OCI-LY1 (cell line): Measurements from ENCODE around the gene PURA.

ENCODE experiments used
- H2AFZ ChIP-seq: fragments of 200-600 bp; sonication (generic), shearing (Covaris generic); 2 replicates; pipeline ENCODE4 v1.6.0; 2014; ENCODE audit warnings: antibody characterized with exemption, mild to moderate bottlenecking, low read length
- H3F3A ChIP-seq: fragments of 200-600 bp; sonication (generic), shearing (Covaris generic); 2 replicates; pipeline ENCODE4 v1.6.0; 2014; ENCODE audit warnings: mild to moderate bottlenecking, antibody characterized with exemption, low read length, moderate library complexity; ENCODE audit not compliant: insufficient read depth
- H3K27ac ChIP-seq: fragments of 200-600 bp; sonication (generic); 2 replicates; pipeline ENCODE4 v1.5.1; 2014; ENCODE audit warnings: low read length, mixed run types, mild to moderate bottlenecking, low read depth; ENCODE audit not compliant: poor library complexity, severe bottlenecking
- H3K27me3 ChIP-seq: fragments of 200-600 bp; sonication (generic); 2 replicates; pipeline ENCODE4 v1.6.0; 2014; ENCODE audit warnings: antibody characterized with exemption, mild to moderate bottlenecking, low read length, moderate library complexity; ENCODE audit not compliant: insufficient read depth
- H3K36me3 ChIP-seq: fragments of 200-600 bp; sonication (generic); 2 replicates; pipeline ENCODE4 v1.6.1; 2014; ENCODE audit warnings: mild to moderate bottlenecking, antibody characterized with exemption, low read length, moderate library complexity, mixed read lengths; ENCODE audit not compliant: insufficient read depth
- H3K4me1 ChIP-seq: fragments of 200-600 bp; sonication (generic); 2 replicates; pipeline ENCODE4 v1.5.1; 2014; ENCODE audit warnings: mild to moderate bottlenecking, low read length, moderate library complexity; ENCODE audit not compliant: insufficient read depth, severe bottlenecking
- H3K4me2 ChIP-seq: fragments of 200-600 bp; sonication (generic), shearing (Covaris generic); 2 replicates; pipeline ENCODE4 v1.6.1; 2014; ENCODE audit warnings: low read length
- H3K4me3 ChIP-seq: fragments of 200-600 bp; sonication (generic); 2 replicates; pipeline ENCODE4 v1.5.1; 2014; ENCODE audit warnings: low read length, low read depth, mild to moderate bottlenecking, mixed read lengths; ENCODE audit not compliant: poor library complexity, severe bottlenecking
- H3K79me2 ChIP-seq: fragments of 200-600 bp; shearing (Covaris generic); 2 replicates; pipeline ENCODE4 v1.6.1; 2016; ENCODE audit warnings: mixed run types, low read length, mixed read lengths; ENCODE audit not compliant: insufficient read depth
- H3K9ac ChIP-seq: fragments of 200-600 bp; sonication (generic), shearing (Covaris generic); 2 replicates; pipeline ENCODE4 v1.6.1; 2014; ENCODE audit warnings: mild to moderate bottlenecking, low read length, mixed read lengths
- H3K9me2 ChIP-seq: fragments of 200-600 bp; sonication (generic), shearing (Covaris generic); 2 replicates; pipeline ENCODE4 v1.6.1; 2014; ENCODE audit warnings: low read depth, mild to moderate bottlenecking, low read length, mixed read lengths
- H3K9me3 ChIP-seq: fragments of 200-600 bp; shearing (Covaris generic); 2 replicates; pipeline ENCODE4 v1.6.1; 2014; ENCODE audit warnings: low read length, mixed read lengths
- H4K20me1 ChIP-seq: fragments of 200-600 bp; sonication (generic), shearing (Covaris generic); 2 replicates; pipeline ENCODE4 v1.6.0; 2016; ENCODE audit warnings: mild to moderate bottlenecking, low read length; ENCODE audit not compliant: insufficient read depth
- CTCF ChIP-seq: fragments of 200-600 bp; sonication (generic), shearing (Covaris generic); IDR thresholded peaks from 2 replicates; pipeline ENCODE4 v1.5.1; 2017; ENCODE audit warnings: mild to moderate bottlenecking, antibody characterized with exemption, low read length, moderate library complexity, mixed read lengths
- EZH2 ChIP-seq: fragments of 200-600 bp; sonication (generic), shearing (Covaris generic); IDR thresholded peaks from 2 replicates; pipeline ENCODE4 v1.8.0; 2017; ENCODE audit warnings: borderline replicate concordance, mixed run types, mild to moderate bottlenecking, antibody characterized with exemption, low read length, moderate library complexity, mixed read lengths

PURA gene

GRCh38 chr5:140117523-140117922, 3.6 kb downstream of the PURA start:
- Histone ChIP-seq H3K27ac (no peak overlapping the region), H3K4me2 (no peak overlapping the region), H3K9ac (no peak overlapping the region), H3K79me2 (no peaks in the 10 kb centered on the region), H3K4me3 (no peak overlapping the region), H2AFZ (no peak overlapping the region), H3K9me3 (no peaks in the 10 kb centered on the region), H3K27me3 (no peaks in the 10 kb centered on the region), H3K4me1 (peaks cover 30% of the 10 kb centered on the region), H3K36me3 (peaks cover 6% of the 10 kb centered on the region; the same call in 1 of the 2 replicates), H4K20me1 (peaks cover 9% of the 10 kb centered on the region; the same call in 1 of the 2 replicates), H3F3A (no peaks in the 10 kb centered on the region; the same call in 1 of the 2 replicates), H3K9me2 (no peaks in the 10 kb centered on the region)
- TF ChIP-seq EZH2 (no peak), CTCF (no peak)

- peaks cover 21% of the 10 kb centered on the region for H3K4me1 ChIP-seq
- H3K79me2 ChIP-seq, result no peaks in the 10 kb centered on the region
- H3K4me2 ChIP-seq, result no peak overlapping the region
- peaks cover 9% of the 10 kb centered on the region; the same call in 1 of the 2 replicates for H4K20me1 ChIP-seq
- no peaks in the 10 kb centered on the region for H3K27me3 ChIP-seq
- peaks cover 6% of the 10 kb centered on the region; the same call in 1 of the 2 replicates for H3K36me3 ChIP-seq
- H3K9ac ChIP-seq, result no peak overlapping the region
- TF ChIP-seq CTCF, result peak; percentile 18; the same call in 1 of the 2 replicates
- TF ChIP-seq EZH2, result no peak
- H2AFZ ChIP-seq, result no peak overlapping the region
- H3K27ac ChIP-seq, result no peak overlapping the region
- H3K9me2 ChIP-seq, result no peaks in the 10 kb centered on the region
- H3F3A ChIP-seq, result no peaks in the 10 kb centered on the region; the same call in 1 of the 2 replicates
- no peak overlapping the region for H3K4me3 ChIP-seq
- H3K9me3 ChIP-seq, result no peaks in the 10 kb centered on the region
Measured at GRCh38 chr5:140118302-140118936, 4.5 kb downstream of the PURA start.

- Histone ChIP-seq H3K4me1 (no peaks in the 10 kb centered on the region), H3K27me3 (no peaks in the 10 kb centered on the region), H3K79me2 (no peaks in the 10 kb centered on the region), H3F3A (no peaks in the 10 kb centered on the region), H3K36me3 (no peaks in the 10 kb centered on the region), H4K20me1 (peaks cover 2% of the 10 kb centered on the region; the same call in 1 of the 2 replicates), H3K4me3 (no peak within 1 kb of the TSS), H3K9me3 (no peaks in the 10 kb centered on the region), H2AFZ (no peak within 1 kb of the TSS), H3K27ac (no peak within 1 kb of the TSS), H3K4me2 (no peak within 1 kb of the TSS), H3K9me2 (no peaks in the 10 kb centered on the region), H3K9ac (no peak within 1 kb of the TSS)
- TF ChIP-seq CTCF (no peak), EZH2 (no peak)
Measured at GRCh38 chr5:140125637-140126036, 11.7 kb downstream of the PURA start, which contains the start of gene IGIP. TSS of gene IGIP (plus strand) at chr5:140125937. CDS start at chr5:140128477, 2,540 bp downstream.
